PFSK-1 (cell line): ENCODE results near the gene TTYH3.

Experiments
- FOXP2 ChIP-seq: optimal IDR thresholded peaks from 2 replicates; pipeline ENCODE3; 2011; ENCODE audit warnings: borderline replicate concordance, control low read depth, inconsistent platforms; ENCODE audit not compliant: insufficient read depth; ENCODE audit errors: extremely low read length, extremely low read depth
- POLR2AphosphoS5 ChIP-seq: IDR thresholded peaks from 2 replicates; pipeline ENCODE4 v1.6.1; 2012; ENCODE audit warnings: low read depth, mild to moderate bottlenecking, control low read depth, low read length, moderate library complexity
- SIN3A ChIP-seq: IDR thresholded peaks from 2 replicates; pipeline ENCODE4 v1.6.1; 2012; ENCODE audit warnings: mild to moderate bottlenecking, low read length, moderate library complexity, borderline replicate concordance; ENCODE audit not compliant: insufficient read depth
- TAF1 ChIP-seq: IDR thresholded peaks from 2 replicates; pipeline ENCODE4 v1.6.1; 2012; ENCODE audit warnings: low read length, control low read depth, borderline replicate concordance; ENCODE audit not compliant: insufficient read depth
- TF ChIP-seq, protein P1 (sequence below), 2 experiments: IDR thresholded peaks; 2 replicates each; pipeline versions ENCODE4 v1.6.1 to v1.8.0; 2011 to 2012; ENCODE audit warnings: low read depth in 2 of 2, low read length in 2 of 2, control low read depth in 1 of 2, inconsistent platforms in 1 of 2, mild to moderate bottlenecking in 1 of 2, moderate library complexity in 1 of 2; ENCODE audit not compliant: insufficient read depth in 1 of 2

The TTYH3 gene

DNA sequence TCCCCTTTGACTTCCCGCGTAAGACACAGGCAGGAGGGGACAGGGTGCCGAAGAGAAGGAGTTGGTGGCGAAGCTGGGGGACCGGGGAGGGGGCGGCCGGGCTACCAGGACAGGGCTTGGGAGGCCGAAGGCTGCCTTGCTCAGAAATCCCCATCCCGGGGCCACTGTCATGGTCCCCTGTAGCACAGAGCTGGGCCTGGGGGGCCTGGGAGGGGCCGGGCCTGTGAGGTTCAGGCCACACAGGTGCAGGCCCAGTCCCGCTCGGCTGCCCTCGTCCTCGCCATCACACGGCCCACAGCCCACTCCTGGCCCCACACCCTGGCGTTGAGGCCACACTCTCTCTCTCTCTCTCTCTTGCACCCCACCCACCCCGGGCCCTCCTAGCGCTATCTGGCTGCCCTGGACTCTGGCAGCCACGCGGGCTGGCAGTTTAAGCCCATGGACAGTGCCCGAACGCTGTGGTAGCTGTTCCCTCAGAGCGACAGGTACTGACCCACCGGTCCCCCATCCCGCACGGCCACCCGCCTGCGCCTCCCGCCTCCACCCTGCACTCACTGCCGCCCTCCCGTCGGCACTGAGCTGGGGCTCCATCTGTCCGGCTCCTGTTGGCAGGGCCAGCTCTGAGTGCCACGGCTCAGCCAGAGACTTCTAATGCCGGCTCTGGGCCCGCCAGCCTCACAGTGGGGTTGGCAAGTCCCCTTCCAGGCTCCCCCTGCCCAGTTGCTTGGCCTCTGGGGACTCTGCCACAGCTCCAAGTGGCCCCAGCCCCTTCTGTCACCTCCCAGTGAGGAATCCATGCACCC is 28.0 kb downstream of the TTYH3 start:
- TF ChIP-seq POLR2AphosphoS5 (no peak; the same call in 1 of the 2 replicates), FOXP2 (no peak), TAF1 (no peak), SIN3A (no peak)
- TF ChIP-seq, protein P1, sequence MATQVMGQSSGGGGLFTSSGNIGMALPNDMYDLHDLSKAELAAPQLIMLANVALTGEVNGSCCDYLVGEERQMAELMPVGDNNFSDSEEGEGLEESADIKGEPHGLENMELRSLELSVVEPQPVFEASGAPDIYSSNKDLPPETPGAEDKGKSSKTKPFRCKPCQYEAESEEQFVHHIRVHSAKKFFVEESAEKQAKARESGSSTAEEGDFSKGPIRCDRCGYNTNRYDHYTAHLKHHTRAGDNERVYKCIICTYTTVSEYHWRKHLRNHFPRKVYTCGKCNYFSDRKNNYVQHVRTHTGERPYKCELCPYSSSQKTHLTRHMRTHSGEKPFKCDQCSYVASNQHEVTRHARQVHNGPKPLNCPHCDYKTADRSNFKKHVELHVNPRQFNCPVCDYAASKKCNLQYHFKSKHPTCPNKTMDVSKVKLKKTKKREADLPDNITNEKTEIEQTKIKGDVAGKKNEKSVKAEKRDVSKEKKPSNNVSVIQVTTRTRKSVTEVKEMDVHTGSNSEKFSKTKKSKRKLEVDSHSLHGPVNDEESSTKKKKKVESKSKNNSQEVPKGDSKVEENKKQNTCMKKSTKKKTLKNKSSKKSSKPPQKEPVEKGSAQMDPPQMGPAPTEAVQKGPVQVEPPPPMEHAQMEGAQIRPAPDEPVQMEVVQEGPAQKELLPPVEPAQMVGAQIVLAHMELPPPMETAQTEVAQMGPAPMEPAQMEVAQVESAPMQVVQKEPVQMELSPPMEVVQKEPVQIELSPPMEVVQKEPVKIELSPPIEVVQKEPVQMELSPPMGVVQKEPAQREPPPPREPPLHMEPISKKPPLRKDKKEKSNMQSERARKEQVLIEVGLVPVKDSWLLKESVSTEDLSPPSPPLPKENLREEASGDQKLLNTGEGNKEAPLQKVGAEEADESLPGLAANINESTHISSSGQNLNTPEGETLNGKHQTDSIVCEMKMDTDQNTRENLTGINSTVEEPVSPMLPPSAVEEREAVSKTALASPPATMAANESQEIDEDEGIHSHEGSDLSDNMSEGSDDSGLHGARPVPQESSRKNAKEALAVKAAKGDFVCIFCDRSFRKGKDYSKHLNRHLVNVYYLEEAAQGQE (IDR thresholded peaks at IDR 0.05; ENCODE audit: insufficient read depth in 1 of 2, low read depth in 2 of 2, low read length in 2 of 2) = no peak

DNA sequence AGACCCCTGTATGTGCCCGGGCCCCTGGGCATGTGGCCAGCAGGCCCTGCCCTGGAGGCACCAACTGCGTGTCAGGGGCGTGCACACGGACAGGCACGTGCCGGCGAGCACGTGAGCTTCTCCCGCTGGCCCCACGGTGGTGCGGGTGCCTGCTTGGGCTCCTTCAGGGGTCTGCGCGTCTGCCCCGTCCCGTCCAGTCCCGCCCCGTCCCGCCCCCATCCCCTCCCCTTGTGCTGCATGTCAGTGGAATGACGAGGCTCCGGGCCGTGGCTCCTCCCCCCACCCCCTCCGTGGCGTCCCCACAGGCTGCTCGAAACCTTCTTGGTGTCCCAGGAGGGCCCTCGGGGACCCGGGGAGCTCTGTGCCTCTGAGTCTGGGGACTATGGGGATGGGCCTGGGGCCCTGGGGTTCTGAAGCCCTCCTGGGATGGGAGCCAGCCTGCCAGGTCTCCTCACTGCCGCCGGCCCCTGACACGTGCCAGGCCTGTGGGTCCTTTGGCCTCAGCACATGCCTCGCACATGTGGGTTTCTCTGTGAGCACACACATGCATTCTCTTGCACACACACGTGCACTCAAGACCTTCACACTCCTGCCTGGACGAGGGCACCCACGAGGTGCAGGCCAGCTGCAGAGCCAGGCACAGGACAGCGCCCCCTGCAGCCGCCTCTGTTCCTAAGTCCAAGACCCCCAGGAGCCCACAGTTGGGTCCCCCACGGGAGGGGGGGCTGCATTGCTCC is 28.7 kb downstream of the TTYH3 start:
- TF ChIP-seq, protein P1 (IDR thresholded peaks at IDR 0.05; ENCODE audit: insufficient read depth in 1 of 2, low read depth in 2 of 2, low read length in 2 of 2) = no peak
- TF ChIP-seq TAF1 = no peak
- no peak for TF ChIP-seq POLR2AphosphoS5
- TF ChIP-seq FOXP2 = no peak
- no peak for TF ChIP-seq SIN3A

GRCh38 chr7:2661096-2661449 is 29.3 kb downstream of the TTYH3 start:
- TF ChIP-seq, protein P1 (IDR thresholded peaks at IDR 0.05; ENCODE audit: insufficient read depth in 1 of 2, low read depth in 2 of 2, low read length in 2 of 2) = no peak
- TF ChIP-seq SIN3A (no peak), TAF1 (no peak)

GRCh38 chr7:2661602-2662272 is 30.0 kb downstream of the TTYH3 start:
- TF ChIP-seq TAF1 = no peak
- no peak for TF ChIP-seq POLR2AphosphoS5
- TF ChIP-seq SIN3A = no peak
- no peak for TF ChIP-seq FOXP2
- TF ChIP-seq, protein P1 (IDR thresholded peaks at IDR 0.05; ENCODE audit: insufficient read depth in 1 of 2, low read depth in 2 of 2, low read length in 2 of 2) = no peak
